Measurements from ENCODE around the gene SULT4A1.

GRCh38 chr22:43890901-43891331 is 28.6 kb upstream of the SULT4A1 start:
- TF ChIP-seq EP300 (IDR thresholded peaks at IDR 0.05) = no peak
- TF ChIP-seq CTCF (IDR thresholded peaks at IDR 0.05) = no peak
- no peak for TF ChIP-seq POLR2A (IDR thresholded peaks at IDR 0.05)
